Pons (tissue), 1 donor: ENCODE measurements around the gene ZCCHC7.

Experiments
- DNase-seq: peaks from one replicate; pipeline ENCODE4 v3.0.0-alpha.2; 2016; ENCODE audit warnings: low spot score

ZCCHC7 gene

DNA sequence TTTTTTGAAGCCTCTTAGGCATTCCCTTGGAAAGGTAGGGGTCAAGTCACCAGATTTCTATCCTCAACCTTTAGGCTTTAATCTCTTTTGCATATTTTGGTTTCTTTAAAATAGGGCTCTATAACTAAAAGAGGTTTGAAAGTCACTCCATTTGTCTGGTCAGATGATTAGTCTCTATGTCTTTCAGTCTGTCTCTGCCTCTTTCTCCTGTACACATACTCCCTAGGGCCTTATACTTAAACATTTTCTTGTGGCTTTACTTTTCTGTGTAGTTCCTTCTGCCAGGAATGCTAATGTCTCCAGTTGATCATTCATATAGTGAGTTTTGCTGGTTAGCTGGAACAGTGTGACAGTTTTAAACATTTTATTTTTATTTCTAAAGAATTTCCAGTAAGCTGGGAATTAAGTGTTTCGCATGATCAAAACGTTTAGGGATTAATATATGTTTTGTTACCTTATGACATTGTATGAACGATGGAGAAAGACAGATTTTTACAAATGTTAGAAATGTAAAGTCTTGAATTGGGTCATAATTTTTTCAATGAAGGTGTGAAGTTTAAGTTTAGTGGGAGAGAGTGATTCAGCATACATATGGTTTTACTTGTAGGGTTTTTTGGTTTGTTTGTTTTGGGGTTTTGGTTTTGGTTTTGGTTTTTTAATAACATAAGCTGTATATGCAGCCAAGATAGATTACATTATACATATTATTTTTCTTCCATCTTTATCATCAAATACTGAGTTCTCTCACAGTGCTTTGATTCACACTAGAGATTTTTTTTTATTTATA is 90.6 kb downstream of the ZCCHC7 start:
- no peak for DNase-seq

DNA sequence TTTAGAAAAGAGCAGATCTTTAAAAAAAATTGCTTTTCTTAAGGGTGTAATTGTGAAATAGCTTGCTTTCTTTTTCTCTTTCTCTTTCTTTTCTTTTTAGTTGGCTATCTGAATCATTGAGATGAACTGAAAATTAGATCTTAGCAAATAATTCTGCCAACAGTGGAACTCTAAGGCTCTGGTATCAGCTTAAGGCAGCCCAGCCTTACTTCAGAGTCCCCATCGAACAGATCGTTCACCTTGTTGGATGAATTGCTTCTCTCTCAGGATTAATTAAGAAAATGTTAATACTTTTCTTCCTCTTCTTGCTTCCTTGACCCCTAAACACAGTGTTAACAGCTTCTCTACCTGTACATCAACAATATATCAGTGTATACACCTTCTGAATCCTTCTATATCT is 92.1 kb downstream of the ZCCHC7 start:
- no peak for DNase-seq

DNA sequence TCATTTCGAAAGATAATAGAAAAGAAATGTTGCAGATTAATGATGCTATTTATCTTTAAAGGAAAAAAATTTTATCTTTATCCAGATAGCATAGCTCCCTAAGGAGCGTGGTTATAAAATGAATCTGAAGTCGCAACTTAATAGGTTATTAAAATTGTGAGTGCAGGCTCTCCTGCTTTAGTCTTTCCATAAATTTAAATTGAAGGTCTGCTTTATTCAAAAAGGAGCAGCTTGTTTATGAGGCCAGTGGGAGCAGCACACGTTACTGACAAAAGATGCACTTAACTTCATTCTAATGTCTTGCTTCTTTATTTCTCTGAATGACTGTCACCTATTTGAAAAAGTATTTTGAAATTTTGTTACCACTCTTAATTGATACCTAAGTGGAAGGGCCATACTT is 95.0 kb downstream of the ZCCHC7 start:
- DNase-seq: no peak

DNA sequence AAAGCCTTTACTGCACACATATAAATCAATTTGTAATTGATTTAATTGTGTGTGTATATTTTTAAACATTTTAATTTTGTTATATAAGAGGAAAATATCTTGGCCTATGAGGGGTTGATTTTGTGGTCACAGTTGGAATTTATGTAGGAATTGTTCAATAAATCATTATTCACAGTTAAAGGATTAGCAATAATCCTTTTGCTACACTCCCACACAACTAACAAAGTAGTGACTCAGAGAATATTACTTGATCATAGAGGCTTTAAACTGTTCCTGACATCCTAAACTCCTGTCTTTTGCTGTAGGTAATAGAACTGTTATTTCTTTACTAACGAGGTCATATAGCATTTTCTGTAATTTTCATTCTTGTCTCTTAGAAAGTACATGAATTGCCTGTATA is 95.5 kb downstream of the ZCCHC7 start:
- DNase-seq: no peak

DNA sequence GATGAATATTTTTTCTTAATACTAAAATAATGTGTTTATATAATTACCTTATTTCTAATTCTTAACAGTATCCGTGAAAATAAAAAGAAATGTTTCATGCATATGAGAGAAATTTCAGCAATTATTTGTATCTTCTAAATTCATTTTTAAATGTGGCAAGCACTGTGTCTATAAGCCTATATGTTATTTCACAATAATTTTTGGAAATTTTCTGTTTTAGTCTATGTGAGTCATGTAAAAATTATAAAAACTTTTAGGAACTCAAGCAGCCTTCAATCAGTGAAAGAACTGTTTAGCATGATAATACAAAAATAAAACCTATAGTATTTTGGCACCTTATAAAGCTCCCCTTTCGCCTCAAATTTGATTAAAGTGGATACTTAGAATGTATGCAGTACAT is 96.8 kb downstream of the ZCCHC7 start:
- DNase-seq: no peak

DNA sequence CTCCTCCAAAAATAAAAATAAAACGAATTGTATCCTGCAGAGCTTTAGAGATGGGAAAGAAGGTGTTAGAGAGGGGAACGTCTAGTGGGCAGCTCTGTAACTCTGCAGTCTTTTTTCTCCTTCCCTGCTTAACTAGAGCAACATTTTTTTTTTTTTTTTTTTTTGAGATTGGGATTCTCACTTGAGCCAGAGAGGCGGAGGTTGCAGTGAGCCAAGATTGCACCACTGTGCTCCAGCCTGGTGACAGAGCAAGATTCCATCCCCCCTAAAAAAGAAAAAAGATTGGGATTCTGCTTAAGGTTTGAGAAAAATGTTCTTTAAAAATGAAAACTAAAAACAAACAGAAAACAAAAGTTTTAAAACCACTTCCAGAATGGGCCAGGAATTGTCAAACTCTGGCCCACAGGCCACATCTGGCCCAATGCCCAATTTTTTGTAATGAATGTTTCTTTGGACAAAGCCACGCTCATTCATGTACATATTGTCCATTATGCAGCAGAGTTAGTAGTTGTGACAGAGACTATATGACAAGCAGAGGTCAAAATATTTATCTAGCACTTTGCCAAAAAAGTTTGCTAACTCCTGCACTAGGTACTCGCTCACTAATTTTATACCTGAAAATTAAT is 98.5 kb downstream of the ZCCHC7 start:
- DNase-seq: no peak

DNA sequence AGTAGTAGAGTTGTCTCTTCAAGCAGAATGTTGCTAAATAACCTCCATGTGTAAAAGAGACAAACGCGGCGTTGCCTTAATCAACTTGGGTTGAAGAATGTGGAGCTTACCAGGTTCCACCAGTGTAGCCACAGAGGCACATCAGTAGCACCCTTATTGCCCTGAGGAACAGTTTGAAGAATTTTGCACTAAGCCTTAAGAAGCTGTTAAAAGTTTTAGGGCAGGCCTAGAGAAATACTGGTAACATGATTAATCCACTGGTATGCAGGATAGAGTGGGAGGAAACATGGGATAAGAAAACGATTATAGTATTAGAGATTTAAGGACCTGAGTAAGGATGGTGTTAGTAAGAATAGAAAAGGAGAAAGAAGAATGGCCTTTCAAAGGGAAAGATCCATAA is 100.6 kb downstream of the ZCCHC7 start:
- no peak for DNase-seq

DNA sequence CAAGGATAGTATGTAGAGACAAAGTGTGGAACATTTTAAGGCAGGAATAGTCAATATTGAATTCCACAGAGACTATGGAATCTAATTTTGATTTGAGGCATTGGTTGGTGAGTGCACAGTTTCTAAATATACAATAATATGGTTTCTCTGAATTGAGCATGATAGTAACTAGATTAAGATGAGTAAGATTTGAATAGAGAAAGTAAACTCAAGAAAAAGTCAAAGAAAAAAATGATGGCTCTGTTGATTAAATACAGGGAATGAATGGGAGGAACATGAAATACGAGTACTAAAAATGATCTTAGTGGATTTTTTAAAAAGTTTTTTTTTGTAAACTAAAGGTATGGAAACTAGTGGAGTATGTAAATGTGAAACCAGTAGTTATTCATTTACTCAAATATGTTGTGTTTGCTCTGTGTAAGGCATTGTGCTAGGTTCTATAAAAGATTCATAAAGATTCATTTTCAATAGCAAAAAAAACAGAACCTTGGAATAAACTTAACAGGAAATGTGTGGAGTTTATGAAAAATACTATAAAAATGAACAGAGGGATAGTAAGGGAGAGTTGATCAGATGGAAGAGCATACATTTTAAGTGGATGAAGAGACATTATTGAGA is 101.2 kb downstream of the ZCCHC7 start:
- DNase-seq: no peak

DNA sequence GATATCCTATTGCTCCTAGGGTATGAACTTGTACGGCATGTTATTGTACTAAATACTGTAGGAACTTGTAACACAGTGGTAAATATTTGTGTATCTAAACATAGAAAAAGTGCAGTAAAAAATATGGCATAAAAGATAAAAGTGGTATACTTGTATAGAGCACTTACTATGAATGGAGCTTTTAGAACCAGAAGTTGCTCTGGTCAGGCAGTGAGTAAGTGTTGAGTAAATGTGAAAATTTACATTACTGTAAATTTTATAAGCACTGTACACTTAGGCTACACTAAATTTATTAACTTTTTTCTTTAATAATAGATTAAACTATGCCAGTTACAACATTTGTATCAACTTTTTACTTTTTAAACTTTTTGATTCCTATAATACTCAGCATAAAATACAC is 109.1 kb downstream of the ZCCHC7 start:
- no peak for DNase-seq

DNA sequence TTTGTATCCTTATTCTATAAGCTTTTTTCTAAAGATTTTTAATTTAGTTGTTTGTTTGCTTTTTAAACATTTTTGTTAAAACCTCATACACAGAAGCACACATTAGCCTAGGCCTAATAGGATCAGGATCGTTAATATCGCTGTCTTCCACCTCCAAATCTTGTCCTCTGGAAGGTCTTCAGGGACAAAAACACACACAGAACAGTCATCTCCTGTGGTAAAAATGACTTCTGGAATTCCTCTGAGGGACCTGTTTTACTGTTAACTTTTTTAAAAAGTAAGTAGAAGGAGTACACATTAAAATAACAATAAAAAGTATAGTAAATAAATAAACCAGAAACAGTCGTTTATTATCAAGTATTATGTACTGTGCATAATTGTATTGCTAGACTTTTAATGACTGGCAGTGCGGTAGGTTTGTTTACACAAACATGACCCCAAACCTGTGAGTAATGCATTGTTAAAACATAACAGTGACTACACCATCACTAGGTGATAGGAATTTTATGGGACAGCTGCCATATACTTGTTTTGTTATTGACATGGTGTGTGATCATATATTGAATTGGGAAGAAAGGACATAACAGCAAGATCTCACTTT is 109.6 kb downstream of the ZCCHC7 start:
- DNase-seq: no peak

DNA sequence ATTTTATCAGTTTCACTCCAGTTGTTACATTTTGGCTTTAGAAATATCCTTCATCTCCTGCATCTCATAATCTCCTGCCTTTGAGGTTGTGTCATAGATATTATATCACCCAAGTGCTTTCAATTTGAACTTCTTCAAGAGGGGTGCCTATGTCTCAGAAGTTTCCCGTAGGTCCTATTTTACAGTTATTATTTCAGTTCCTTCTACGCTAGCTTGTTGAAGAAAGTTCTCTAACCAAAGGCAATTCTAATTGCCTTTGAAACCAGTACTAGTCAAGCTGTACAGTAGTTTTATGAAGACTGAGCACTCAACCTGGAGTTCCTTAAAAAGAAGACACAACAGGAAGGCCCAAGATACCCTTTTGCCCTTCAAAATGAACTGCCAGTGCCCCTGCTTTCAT is 116.4 kb downstream of the ZCCHC7 start:
- no peak for DNase-seq

DNA sequence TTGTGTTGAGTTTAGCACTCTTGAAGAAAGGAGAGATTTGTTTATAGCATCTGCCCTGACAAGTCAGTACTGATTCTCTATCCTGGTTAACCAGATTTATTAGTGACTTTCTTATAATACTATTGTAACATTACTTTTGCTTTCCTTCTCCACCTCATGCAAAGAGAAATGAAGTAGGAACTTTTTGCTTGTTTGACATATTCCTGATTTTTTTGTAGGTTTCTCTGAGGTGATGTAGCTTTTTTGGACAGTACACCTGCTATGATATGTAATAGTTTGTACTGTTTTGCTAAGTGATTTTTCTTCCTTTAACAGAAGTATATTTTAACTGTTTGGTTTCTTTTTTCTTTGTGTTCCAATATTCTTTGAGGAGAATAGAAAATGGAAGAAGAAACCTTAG is 117.7 kb downstream of the ZCCHC7 start:
- DNase-seq: no peak

DNA sequence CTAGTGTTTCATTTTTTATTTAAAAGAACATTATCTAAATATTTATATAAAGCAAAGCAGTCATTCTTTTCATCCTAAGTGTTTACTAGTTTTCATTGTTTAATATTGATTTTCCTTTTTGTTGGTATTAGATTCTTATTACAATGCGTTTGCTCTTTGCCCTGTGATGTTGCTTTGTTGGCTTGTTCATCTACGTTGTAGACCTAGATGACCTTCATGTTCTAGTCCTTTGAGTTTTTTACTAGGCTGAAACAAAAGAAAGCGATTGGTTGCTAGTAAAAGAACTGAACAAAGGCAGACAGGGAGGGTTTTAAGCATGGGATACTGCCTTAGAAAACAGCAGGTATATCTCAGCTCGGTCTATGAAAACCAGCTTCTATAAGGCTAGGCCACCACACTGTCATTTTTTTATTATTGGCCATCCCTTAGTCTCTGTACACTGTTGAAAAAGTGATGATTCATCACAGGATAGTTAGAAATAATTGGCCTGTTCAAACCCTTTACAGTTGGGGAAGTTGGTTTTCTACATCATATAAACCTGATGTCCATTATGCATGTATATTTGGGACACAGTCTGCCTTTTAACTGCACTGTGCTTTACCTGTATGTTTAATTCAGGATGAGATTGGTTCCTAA is 119.0 kb downstream of the ZCCHC7 start:
- DNase-seq: no peak

DNA sequence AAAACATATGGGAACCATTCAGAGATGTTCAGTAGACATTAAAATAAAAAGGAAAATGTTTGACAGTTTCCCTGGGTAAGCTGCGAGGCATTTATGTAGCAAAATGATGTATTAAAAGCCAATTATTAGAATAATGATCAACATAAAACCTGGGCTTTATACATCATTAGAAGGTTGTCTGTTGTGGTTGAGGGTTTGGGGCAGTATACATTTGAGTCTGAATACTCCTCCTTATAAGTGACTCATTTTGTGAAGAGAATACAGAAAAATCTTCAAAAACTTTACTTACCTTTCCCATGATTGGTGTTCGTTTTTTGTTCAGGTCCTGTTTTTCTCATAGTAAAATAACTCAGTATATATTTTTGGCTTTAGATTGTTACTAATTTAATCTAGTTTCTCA is 119.5 kb downstream of the ZCCHC7 start:
- DNase-seq: no peak

DNA sequence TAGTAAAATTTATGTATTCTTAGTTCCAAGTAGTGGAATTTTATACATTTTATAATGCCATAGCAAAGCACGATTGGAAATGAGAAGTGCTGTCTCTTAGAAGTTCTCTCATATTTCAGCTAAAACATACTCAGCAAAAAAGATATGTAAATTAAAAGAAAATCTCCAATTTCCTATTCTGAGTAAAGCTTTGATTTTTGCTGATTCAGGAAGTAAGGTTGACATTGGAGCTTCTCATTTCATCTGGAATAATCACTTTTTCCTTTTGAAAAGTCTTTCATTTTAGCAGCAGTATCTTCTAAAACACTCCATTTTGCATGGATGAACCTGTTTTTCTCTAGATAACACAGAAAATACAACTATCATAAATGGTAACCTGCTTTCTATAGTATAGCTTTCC is 121.0 kb downstream of the ZCCHC7 start:
- no peak for DNase-seq

DNA sequence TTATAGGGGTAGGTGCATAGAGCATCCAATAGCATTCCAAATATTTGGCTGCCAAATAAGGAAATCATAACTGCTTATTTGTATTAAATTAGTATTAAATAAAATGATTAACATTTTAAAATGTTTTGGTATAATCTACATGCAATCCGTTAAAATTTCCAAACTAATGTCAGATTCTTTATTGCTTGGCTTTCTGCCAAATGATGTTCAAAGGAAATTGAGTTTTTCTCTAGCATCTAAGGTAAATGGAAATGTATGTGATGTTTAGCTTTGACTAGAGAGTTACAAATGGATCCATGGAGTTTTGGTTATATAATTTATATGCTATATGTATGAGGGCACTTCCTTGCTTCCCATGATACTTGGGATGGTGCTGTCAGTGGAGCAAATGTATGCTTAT is 121.7 kb downstream of the ZCCHC7 start:
- DNase-seq: no peak

DNA sequence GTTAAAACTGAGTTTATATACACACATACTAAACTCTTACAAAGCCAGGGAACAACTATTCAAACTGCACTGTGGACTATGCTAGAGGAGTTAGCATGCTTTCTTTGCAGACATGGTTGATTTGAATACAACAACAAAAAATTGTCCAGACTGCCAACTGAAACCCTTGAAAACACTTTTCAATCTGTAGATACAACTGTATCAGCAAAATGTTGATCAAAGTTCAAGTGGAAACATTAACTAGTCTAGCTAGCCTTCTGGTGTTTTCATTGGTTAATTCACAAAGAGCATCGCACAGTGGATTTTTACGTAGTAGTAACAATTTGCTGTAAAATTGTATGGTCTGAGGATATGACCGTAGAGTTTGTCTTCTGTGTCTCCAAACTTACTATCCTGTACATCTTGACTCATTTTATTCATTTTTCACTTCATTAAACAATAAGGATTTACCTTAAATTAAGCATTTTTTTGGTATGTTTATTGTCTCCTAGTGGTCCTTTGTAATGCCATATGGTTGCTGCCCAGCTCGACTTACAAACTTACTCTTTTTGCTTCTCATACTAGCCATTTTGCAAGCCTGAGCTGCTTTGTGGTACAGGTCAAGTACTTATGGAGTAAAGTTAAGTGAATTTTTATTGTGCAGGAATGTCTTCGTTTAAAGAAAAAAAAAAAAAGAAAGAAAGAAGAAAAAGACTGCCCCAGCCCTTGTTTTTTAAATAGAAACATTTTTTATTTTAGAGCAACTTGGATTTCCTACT is 123.4 kb downstream of the ZCCHC7 start:
- no peak for DNase-seq

DNA sequence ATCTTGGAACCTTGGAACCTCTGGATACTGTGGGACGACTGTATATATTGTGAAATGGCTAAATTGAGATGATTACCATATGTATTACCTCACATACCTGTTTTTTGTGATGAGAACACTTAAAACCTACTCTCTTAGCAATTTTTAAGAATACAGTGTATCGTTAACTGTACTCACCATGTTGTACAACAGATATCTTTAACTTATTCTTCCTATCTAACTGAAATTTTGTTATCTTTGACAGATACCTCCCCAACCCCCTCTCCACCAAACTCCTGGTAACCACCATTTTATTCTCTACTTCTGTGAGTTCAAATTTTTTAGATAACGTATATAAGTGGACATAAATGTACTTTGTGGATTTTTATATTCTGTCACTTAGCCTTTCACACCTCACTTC is 126.5 kb downstream of the ZCCHC7 start:
- DNase-seq: no peak

DNA sequence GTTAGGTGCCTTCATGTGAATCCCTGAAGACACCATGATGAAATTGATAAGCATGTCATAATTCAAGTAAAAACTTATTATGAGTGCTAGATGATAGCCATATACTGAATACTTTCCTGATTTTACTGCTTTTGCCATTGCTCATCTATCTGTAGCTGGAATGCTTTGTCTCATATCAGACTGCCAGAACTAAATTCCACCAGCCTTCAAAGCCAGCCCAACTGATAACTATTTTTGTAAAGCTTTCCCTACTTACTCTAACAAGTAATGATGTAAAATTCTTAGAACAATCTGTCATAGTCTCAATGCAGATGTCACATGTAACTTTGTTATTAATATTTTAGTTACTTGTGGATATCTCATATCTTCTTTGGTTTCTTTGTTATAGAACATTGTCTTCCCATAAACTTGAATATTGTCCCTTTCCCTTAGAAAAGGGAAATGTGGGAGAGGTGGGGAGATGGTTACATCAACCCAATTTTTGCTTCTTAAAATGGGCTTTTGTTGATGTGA is 128.3 kb downstream of the ZCCHC7 start:
- DNase-seq: no peak

DNA sequence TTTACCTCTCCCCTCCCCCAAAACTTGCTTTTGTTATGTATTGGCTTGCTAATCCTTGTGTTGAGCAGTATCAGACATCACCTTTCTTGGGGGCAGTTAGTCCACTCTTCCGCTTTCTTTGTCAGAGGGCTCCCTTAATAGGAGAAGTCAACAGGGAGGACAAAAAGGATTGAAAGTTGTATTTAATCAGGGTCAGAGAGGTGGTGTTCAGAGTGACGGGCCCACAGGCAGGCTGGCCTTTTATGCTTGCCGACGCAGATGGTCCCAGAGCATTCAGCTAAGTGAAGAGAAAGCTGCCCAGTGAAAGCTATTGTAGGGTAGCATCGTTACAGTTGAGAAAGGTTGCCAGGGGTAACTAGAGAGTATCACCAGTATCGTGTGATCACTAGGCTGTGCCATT is 131.1 kb downstream of the ZCCHC7 start:
- no peak for DNase-seq

DNA sequence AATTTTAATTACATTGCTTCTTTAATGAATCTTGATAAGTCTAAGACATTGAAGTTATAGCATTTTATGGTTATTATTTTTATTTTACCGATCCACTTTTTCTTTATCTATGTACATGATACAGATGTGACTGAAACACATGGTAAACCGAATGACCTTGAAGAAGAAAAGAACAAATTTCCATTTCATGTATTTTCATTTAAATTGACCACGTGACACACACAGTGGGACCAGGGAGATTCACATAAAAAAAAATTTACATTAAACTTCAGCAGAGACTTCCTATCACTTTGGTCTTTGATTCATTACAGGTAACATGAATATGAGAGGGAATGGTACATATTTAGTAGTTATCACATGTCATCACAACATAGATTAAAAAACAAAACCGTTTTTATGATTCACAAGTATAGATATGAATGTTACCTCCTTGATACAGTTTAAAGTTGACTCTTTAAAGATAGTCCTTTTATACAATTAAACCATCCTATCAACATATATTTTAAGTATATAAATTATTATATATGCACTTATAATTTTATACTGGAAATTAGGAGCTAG is 133.1 kb downstream of the ZCCHC7 start:
- DNase-seq: no peak
